K562 (cell line): ENCODE results near the gene RBFOX1. TPM values are rescaled to one million over a fixed set of nuclear protein-coding genes. Genes with fewer than 3 reads are reported as not detected.

Experiments
- ATAC-seq: fragments of 200-7000 bp; cut with Tn5 transposase; 3 replicates; pipeline ENCODE4 v1.9.1; 2020; ENCODE audit warnings: moderate library complexity
- BruUV-seq: library from RNA; stranded (reverse); fragments of 400-500 nt; replicated peaks from 2 replicates; lab custom pipeline; 2021; lab: Mats Ljungman, UMichigan
- CTCF ChIA-PET: fragments of 300-600 bp; formaldehyde crosslinking; extraction: SDS; loops from one replicate; lab custom pipeline; 2021; ENCODE audit warnings: low intra/inter-chr PET ratio; lab: Yijun Ruan, JAX
- POLR2A ChIA-PET: fragments of 300-600, 350-650 bp; sonication (Branson Sonifier 250); formaldehyde crosslinking; extraction: SDS; loops from one replicate; lab custom pipeline; 2021; ENCODE audit warnings: antibody characterized with exemption, inconsistent platforms; lab: Yijun Ruan, JAX
- DNase-seq, 4 experiments: peaks; one replicate each; pipeline versions ENCODE4 v3.0.0 to v3.0.0-alpha.2; 2011 to 2018; ENCODE audit warnings: low spot score in 3 of 4, mixed read lengths in 3 of 4; ENCODE audit errors: extremely low read depth in 1 of 4
- FAIRE-seq: peaks from 2 replicates; lab custom pipeline; 2011; peaks lifted over from hg19 to GRCh38; lab: Jason Lieb, UNC
- H2AFZ ChIP-seq: 2 replicates; pipeline ENCODE4 v1.6.0; 2011; ENCODE audit warnings: low read depth, low read length, control low read depth, inconsistent platforms
- H3K27ac ChIP-seq: fragments of 200-600 bp; 3 replicates; pipeline ENCODE4 v1.8.0; 2011; ENCODE audit warnings: low read depth, mild to moderate bottlenecking, control low read depth, inconsistent platforms, low read length, moderate library complexity, mixed read lengths; ENCODE audit errors: extremely low read depth
- H3K27me3 ChIP-seq, 2 experiments: fragments of 300-600 bp in 1 of 2; 2 replicates in 1 of 2; 3 replicates in 1 of 2; pipeline versions ENCODE4 v1.6.0 to v1.8.0; 2011; ENCODE audit warnings: inconsistent platforms in 2 of 2, low read length in 2 of 2, mild to moderate bottlenecking in 1 of 2, mixed read lengths in 1 of 2, moderate library complexity in 1 of 2; ENCODE audit not compliant: control insufficient read depth in 2 of 2, insufficient read depth in 2 of 2
- H3K36me3 ChIP-seq: fragments of 300-600 bp; 3 replicates; pipeline ENCODE4 v1.8.0; 2011; ENCODE audit warnings: mild to moderate bottlenecking, low read length, inconsistent platforms; ENCODE audit not compliant: control insufficient read depth, insufficient read depth
- H3K4me1 ChIP-seq, 2 experiments: fragments of 200-600 bp in 1 of 2; replicated peaks in 1 of 2; 2 replicates in 1 of 2; 3 replicates in 1 of 2; pipeline versions ENCODE4 v1.5.1 to v1.8.0; 2011; ENCODE audit warnings: inconsistent platforms in 2 of 2, low read length in 2 of 2, mild to moderate bottlenecking in 1 of 2, mixed read lengths in 1 of 2, moderate library complexity in 1 of 2; ENCODE audit not compliant: control insufficient read depth in 2 of 2, insufficient read depth in 2 of 2
- H3K4me2 ChIP-seq: 2 replicates; pipeline ENCODE4 v1.6.1; 2011; ENCODE audit warnings: low read length, control low read depth, inconsistent platforms, mixed read lengths; ENCODE audit not compliant: insufficient read depth
- H3K4me3 ChIP-seq: fragments of 200-600 bp; sonication (generic), shearing (Covaris generic); 2 replicates; pipeline ENCODE4 v1.5.1; 2016; ENCODE audit warnings: control low read depth, inconsistent platforms
- H3K79me2 ChIP-seq: fragments of 200-600 bp; 3 replicates; pipeline ENCODE4 v1.8.0; 2011; ENCODE audit warnings: low read length, inconsistent platforms; ENCODE audit not compliant: control insufficient read depth, insufficient read depth
- H3K9ac ChIP-seq, 2 experiments: 2 replicates each; pipeline versions ENCODE4 v1.6.0 to v1.6.1; 2011; ENCODE audit warnings: low read depth in 2 of 2, low read length in 2 of 2, control low read depth in 1 of 2, inconsistent platforms in 1 of 2, mild to moderate bottlenecking in 1 of 2, mixed read lengths in 1 of 2; ENCODE audit not compliant: insufficient read depth in 1 of 2
- H3K9me1 ChIP-seq: one replicate; pipeline ENCODE4 v1.6.0; 2011; ENCODE audit warnings: inconsistent platforms, mild to moderate bottlenecking, low read length, moderate library complexity; ENCODE audit not compliant: control insufficient read depth, insufficient read depth
- H3K9me3 ChIP-seq: replicated peaks from 2 replicates; pipeline ENCODE4 v1.5.1; 2011; ENCODE audit warnings: low read depth, low read length, inconsistent platforms; ENCODE audit not compliant: control insufficient read depth, insufficient read depth
- H4K20me1 ChIP-seq: replicated peaks from 2 replicates; pipeline ENCODE4 v1.6.1; 2011; ENCODE audit warnings: low read length, inconsistent platforms, mixed read lengths; ENCODE audit not compliant: control insufficient read depth, insufficient read depth
- CHD7 ChIP-seq: fragments of 200-600 bp; sonication (generic); IDR thresholded peaks from one replicate; pipeline ENCODE4 v1.6.1; 2012; ENCODE audit warnings: mild to moderate bottlenecking, low read depth, low read length, inconsistent platforms
- TGIF2 ChIP-seq: sonication (generic); formaldehyde crosslinking; IDR thresholded peaks from 2 replicates; pipeline ENCODE4 v1.8.1; 2022; ENCODE audit warnings: mild to moderate bottlenecking, missing genetic modification reagents, moderate library complexity
- WGBS: fragments of 100-300 bp; shearing (Covaris generic); methylation state at CpG from one replicate; pipeline ENCODE4 v1.1.6; 2016; ENCODE audit warnings: low coverage, mixed read lengths; ENCODE audit not compliant: insufficient coverage; ENCODE audit errors: missing lambda C conversion rate; 5-methylcytosine and 5-hydroxymethylcytosine counted together
- in situ Hi-C: fragments of 300-500 bp; cut with MboI; formaldehyde crosslinking; loops from 4 replicates; pipeline ENCODE4 v1.15.0; 2018; ENCODE audit warnings: inconsistent platforms, mixed read lengths
- intact Hi-C: fragments of 100-400 bp; cut with micrococcal nuclease; formaldehyde crosslinking; loops from 2 replicates; pipeline ENCODE4 v1.14.2; 2022
- polyA plus RNA-seq, 8 experiments: library from polyadenylated mRNA; depleted of rRNA in 4 of 8; stranded (reverse) in 5 of 8; unstranded in 3 of 8; fragments of >200 nt; fragmentation: Nextera tagmentation in 2 of 8; fragmentation: Illumina TruSeq in 1 of 8; extraction: Ambion mirVana in 2 of 8; extraction: Trizol in 1 of 8; gene quantifications; 2 replicates each; pipeline versions ENCODE4 v1.2.1 to v1.2.3, GENCODE V29; 2011 to 2014; ENCODE audit warnings: inconsistent platforms in 1 of 8, missing spikeins in 1 of 8
- total RNA-seq, 7 experiments: library from RNA; depleted of rRNA in 6 of 7; stranded (reverse); fragments of >200 nt in 6 of 7; fragmentation: Illumina TruSeq in 2 of 7; extraction: Trizol in 2 of 7; gene quantifications; 2 replicates each; pipeline versions ENCODE4 v1.2.1 to v1.2.3, GENCODE V29; 2011 to 2021; ENCODE audit warnings: low replicate concordance in 1 of 7
- TF ChIP-seq, protein P1 (sequence below): fragments of 450-650 bp; IDR thresholded peaks from 2 replicates; pipeline ENCODE4 v1.6.1; 2016; ENCODE audit warnings: missing biosample characterization, missing genetic modification characterization

RBFOX1 gene
- total and polyA plus RNA-seq, 9 of the 15 experiments (the other 6 are each of a cell fraction or from before 2014, with no cell fraction given): 0.03 TPM; not detected in 8

- CTCF ChIA-PET: no interaction called here
- H3K27me3 ChIP-seq: no peaks in the 10 kb centered on the region
- no peak overlapping the region for H3K4me3 ChIP-seq
- no TSS peak for BruUV-seq
- no peak overlapping the region for H3K9ac ChIP-seq
- DNase-seq: no peak
- H4K20me1 ChIP-seq: no peaks in the 10 kb centered on the region
- in situ Hi-C loops: no loop called here
- ATAC-seq: no peak
- no peaks in the 10 kb centered on the region for H3K9me3 ChIP-seq
- no peak overlapping the region for H3K4me2 ChIP-seq
- WGBS: 0% methylated on average over 5 of the region's 5 CpGs
- no peaks in the 10 kb centered on the region for H3K9me1 ChIP-seq
- H3K27ac ChIP-seq: no peak overlapping the region
- POLR2A ChIA-PET: no interaction called here
- FAIRE-seq: no peak
- intact Hi-C loops: no loop called here
- no peaks in the 10 kb centered on the region for H3K36me3 ChIP-seq
- no peak overlapping the region for H2AFZ ChIP-seq
- no peaks in the 10 kb centered on the region for H3K79me2 ChIP-seq
- TF ChIP-seq, protein P1, sequence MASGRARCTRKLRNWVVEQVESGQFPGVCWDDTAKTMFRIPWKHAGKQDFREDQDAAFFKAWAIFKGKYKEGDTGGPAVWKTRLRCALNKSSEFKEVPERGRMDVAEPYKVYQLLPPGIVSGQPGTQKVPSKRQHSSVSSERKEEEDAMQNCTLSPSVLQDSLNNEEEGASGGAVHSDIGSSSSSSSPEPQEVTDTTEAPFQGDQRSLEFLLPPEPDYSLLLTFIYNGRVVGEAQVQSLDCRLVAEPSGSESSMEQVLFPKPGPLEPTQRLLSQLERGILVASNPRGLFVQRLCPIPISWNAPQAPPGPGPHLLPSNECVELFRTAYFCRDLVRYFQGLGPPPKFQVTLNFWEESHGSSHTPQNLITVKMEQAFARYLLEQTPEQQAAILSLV (tag): no peak
- no peak for TF ChIP-seq TGIF2
- peak; percentile 79 for TF ChIP-seq CHD7
- no peaks in the 10 kb centered on the region for H3K4me1 ChIP-seq
Observed at GRCh38 chr16:7355758-7356157, 23.1 kb downstream of the RBFOX1 start.
